Osteocyte (in vitro differentiated cells): ENCODE results near the gene CSAD. TPM values are rescaled to one million over a fixed set of nuclear protein-coding genes. Genes with fewer than 3 reads are reported as not detected.
"Not testable (repeated sequence)": the region's sequence is repeated elsewhere in the genome, so short reads cannot be mapped to it uniquely, and the experiment has no call there.

Experiments used
- DNase-seq: peaks from one replicate; pipeline ENCODE4 v3.0.0; 2021; ENCODE audit warnings: mixed read lengths; ENCODE audit not compliant: unreplicated experiment; ENCODE audit errors: extremely low spot score
- H3K27ac Mint-ChIP-seq: one replicate; pipeline ENCODE4 v1.8.0; 2021; ENCODE audit warnings: mild to moderate bottlenecking, mixed read lengths; ENCODE audit not compliant: unreplicated experiment
- H3K27me3 Mint-ChIP-seq: one replicate; pipeline ENCODE4 v1.8.0; 2021; ENCODE audit warnings: mixed read lengths; ENCODE audit not compliant: unreplicated experiment
- H3K36me3 Mint-ChIP-seq: one replicate; pipeline ENCODE4 v1.8.0; 2021; ENCODE audit warnings: mixed read lengths; ENCODE audit not compliant: unreplicated experiment
- H3K4me1 Mint-ChIP-seq: one replicate; pipeline ENCODE4 v1.8.0; 2021; ENCODE audit warnings: mixed read lengths; ENCODE audit not compliant: unreplicated experiment
- H3K4me3 Mint-ChIP-seq: one replicate; pipeline ENCODE4 v1.8.0; 2021; ENCODE audit warnings: mild to moderate bottlenecking, moderate library complexity, mixed read lengths; ENCODE audit not compliant: unreplicated experiment
- H3K9me3 Mint-ChIP-seq: one replicate; pipeline ENCODE4 v1.8.0; 2021; ENCODE audit warnings: mixed read lengths; ENCODE audit not compliant: unreplicated experiment
- total RNA-seq: library from RNA; stranded (reverse); gene quantifications from 2 replicates; pipeline ENCODE4 v1.2.1, GENCODE V29; 2021
- TF ChIP-seq, protein P1 (sequence below): fragments of 200-600 bp; sonication (generic); IDR thresholded peaks from 2 replicates; pipeline ENCODE4 v1.5.0; 2021; ENCODE audit warnings: antibody characterized with exemption, mild to moderate bottlenecking, moderate library complexity

Gene CSAD
- total RNA-seq, 1 donor from 2014 or later = 47.0 TPM

DNA sequence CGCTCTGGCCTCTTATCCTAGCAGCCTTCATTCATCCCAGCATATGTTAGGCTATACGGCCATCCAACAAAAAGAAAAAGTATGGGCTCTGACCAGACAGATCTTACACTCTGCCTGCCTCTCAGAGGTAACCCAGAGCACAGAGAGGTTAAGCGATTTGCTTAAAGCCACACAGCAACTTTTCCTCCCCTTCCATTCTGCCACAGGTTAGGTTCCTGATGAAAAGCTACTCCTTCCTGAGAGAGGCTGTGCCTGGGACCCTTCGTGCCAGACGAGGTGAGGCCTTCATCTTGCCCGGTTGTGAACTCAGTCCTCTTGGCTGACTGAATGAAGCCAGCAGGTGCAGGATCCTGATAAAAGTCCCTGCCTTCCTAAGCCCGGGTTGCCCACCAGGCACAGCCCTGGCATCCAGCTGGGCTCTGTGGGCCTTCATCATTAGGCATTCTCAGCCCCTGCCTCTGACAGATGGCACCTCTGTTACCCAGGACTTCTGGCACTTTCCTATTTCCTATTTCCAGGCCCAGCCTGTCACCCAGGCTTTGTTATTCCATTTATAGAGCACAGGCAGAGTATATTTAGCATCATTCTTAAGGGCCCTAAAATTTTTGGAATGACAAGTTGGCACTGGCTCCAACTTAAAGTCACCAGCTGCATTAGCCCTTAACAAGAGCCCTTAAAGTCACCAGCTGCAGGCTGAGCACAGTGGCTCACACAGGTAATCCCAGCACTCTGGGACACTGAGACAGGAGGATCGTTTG is 64.7 kb downstream of the CSAD start:
- Mint-ChIP-seq H3K4me3 (no peak overlapping the region), H3K27ac (no peak overlapping the region), H3K36me3 (no peaks in the 10 kb centered on the region), H3K27me3 (peaks cover 6% of the 10 kb centered on the region), H3K4me1 (no peaks in the 10 kb centered on the region), H3K9me3 (no peaks in the 10 kb centered on the region)
- TF ChIP-seq, protein P1, sequence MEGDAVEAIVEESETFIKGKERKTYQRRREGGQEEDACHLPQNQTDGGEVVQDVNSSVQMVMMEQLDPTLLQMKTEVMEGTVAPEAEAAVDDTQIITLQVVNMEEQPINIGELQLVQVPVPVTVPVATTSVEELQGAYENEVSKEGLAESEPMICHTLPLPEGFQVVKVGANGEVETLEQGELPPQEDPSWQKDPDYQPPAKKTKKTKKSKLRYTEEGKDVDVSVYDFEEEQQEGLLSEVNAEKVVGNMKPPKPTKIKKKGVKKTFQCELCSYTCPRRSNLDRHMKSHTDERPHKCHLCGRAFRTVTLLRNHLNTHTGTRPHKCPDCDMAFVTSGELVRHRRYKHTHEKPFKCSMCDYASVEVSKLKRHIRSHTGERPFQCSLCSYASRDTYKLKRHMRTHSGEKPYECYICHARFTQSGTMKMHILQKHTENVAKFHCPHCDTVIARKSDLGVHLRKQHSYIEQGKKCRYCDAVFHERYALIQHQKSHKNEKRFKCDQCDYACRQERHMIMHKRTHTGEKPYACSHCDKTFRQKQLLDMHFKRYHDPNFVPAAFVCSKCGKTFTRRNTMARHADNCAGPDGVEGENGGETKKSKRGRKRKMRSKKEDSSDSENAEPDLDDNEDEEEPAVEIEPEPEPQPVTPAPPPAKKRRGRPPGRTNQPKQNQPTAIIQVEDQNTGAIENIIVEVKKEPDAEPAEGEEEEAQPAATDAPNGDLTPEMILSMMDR = no peak
- DNase-seq = no peak

DNA sequence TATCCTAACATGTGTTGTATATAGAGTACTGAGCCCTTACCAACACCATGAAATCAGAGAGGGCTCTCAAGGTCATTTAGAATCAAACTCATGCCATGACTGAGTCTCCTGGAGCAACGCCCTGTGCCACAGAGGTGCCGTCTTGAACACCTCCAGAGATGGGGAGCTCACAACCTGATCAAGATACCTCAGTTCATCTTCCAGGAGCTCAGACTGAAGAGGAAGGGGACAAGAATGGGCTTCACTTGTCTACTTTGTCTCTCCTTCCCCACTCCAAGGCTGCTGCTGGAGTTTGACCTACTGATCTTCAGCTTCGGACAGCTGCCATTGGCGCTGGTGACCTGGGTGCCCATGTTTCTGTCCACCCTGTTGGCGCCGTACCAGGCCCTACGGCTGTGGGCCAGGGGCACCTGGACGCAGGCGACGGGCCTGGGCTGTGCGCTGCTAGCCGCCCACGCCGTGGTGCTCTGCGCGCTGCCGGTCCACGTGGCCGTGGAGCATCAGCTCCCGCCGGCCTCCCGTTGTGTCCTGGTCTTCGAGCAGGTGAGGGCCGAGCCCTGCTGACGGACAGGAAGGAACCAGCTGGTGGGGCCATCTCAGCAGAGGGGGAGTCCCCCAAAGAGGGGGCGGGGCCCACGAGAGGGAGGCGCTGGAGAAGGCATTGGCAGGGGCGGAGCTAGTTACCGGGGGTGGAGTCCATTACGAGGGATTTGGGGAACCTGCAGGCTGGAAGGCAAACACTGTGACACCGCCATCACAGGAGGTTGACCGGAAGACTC is 65.4 kb downstream of the CSAD start:
- no peak for DNase-seq
- Mint-ChIP-seq H3K27ac (no peak overlapping the region), H3K36me3 (no peaks in the 10 kb centered on the region), H3K27me3 (peaks cover 6% of the 10 kb centered on the region), H3K4me3 (no peak overlapping the region), H3K9me3 (no peaks in the 10 kb centered on the region), H3K4me1 (no peaks in the 10 kb centered on the region)
- TF ChIP-seq, protein P1 = no peak

- no peak overlapping the region for H3K27ac Mint-ChIP-seq
- peaks cover 8% of the 10 kb centered on the region for H3K27me3 Mint-ChIP-seq
- TF ChIP-seq, protein P1 = no peak
- H3K36me3 Mint-ChIP-seq = no peaks in the 10 kb centered on the region
- H3K4me1 Mint-ChIP-seq = no peaks in the 10 kb centered on the region
- H3K9me3 Mint-ChIP-seq = no peaks in the 10 kb centered on the region
- DNase-seq = no peak
- H3K4me3 Mint-ChIP-seq = no peak overlapping the region
Observed at GRCh38 chr12:53113951-53114350, 66.8 kb downstream of the CSAD start.

DNA sequence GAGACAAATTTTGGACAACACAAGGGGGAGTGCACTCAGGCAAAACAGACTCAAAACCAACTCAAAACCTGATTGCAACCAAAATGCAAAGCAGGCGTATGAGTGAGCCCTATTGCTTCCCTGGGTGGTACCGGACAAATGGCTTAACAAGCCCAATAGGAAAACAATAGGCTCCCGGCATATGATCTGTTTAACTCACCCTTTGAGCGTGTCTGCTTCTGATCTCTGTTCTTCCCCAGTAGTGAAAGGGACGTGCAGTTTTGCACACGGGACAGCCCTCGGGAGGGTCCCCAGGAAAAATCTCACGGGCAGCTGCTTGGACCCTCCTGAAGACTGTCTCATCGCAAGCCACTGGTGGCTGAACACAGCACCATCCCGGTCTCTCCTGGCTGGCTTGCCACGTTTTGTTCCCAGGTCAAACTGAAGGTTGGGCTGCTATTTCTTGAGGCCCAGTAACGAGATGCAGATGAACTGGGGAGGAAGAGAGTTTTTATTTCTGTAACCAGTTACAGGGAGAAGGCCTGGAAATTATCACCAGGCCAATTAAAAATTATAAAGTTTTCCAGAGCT is 67.5 kb downstream of the CSAD start:
- H3K9me3 Mint-ChIP-seq = no peaks in the 10 kb centered on the region

DNA sequence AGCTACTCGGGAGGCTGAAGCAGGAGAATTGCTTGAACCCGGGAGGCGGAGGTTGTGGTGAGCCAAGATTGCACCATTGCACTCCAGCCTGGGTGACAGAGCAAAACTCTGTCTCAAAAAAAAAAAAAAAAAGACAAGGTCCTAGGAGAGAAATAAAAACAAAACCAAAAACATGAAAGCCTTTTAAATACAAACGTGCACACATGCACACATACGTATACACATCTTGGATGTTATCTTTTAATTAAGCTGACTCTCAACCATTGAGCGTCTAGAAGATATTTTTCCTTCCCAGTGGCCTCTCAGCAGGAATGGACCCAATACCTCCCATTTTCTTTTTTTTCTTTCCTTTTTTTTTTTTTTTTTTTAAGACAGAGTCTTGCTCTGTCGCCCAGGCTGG is 68.3 kb downstream of the CSAD start:
- H3K27ac Mint-ChIP-seq, H3K4me1 Mint-ChIP-seq, H3K4me3 Mint-ChIP-seq, DNase-seq, H3K27me3 Mint-ChIP-seq, H3K9me3 Mint-ChIP-seq, H3K36me3 Mint-ChIP-seq: not testable (repeated sequence)

More for the DNA sequence above, 67.5 kb downstream of the CSAD start:
- Mint-ChIP-seq H3K36me3 (no peaks in the 10 kb centered on the region), H3K4me1 (no peaks in the 10 kb centered on the region), H3K4me3 (no peak overlapping the region), H3K27me3 (peaks cover 8% of the 10 kb centered on the region), H3K27ac (no peak overlapping the region)
- TF ChIP-seq, protein P1 = no peak
- no peak for DNase-seq

Other genes starting within 250 kb of the CSAD start
- gene KRT18, start 231.8 kb downstream of the CSAD start, total RNA-seq = 69.2 and 72.5 TPM in 2 replicates
- 516 and 555 TPM in 2 replicates for gene EIF4B, start 174.5 kb downstream of the CSAD start, total RNA-seq
- 107 and 116 TPM in 2 replicates for gene TNS2, start 130.9 kb downstream of the CSAD start, total RNA-seq
- gene SPRYD3, start 101.5 kb downstream of the CSAD start, total RNA-seq = 28.3 and 29.0 TPM in 2 replicates
- gene IGFBP6, start 83.3 kb downstream of the CSAD start, total RNA-seq = 18.8 and 22.3 TPM in 2 replicates
- not detected in 2 replicates for gene SOAT2, start 77.4 kb downstream of the CSAD start, total RNA-seq
- gene ZNF740, start 203 bp downstream of the CSAD start, total RNA-seq = 39.6 and 55.4 TPM in 2 replicates
- gene ITGB7, start 26.3 kb upstream of the CSAD start, total RNA-seq = 0.83 TPM in 1 of 2 replicates, not detected in the other
- gene RARG, start 51.3 kb upstream of the CSAD start, total RNA-seq = 31.6 and 34.9 TPM in 2 replicates
- gene ESPL1, start 87.4 kb upstream of the CSAD start, total RNA-seq = 7.6 and 8.6 TPM in 2 replicates
- gene PFDN5, start 114.6 kb upstream of the CSAD start, total RNA-seq = 394 and 396 TPM in 2 replicates
- 72.5 and 80.5 TPM in 2 replicates for gene MYG1, start 118.8 kb upstream of the CSAD start, total RNA-seq
- 66.3 and 72.8 TPM in 2 replicates for gene AAAS, start 140.7 kb upstream of the CSAD start, total RNA-seq
- not detected in 2 replicates for gene SP7, start 155.4 kb upstream of the CSAD start, total RNA-seq
- 77.0 and 83.3 TPM in 2 replicates for gene SP1, start 199.3 kb upstream of the CSAD start, total RNA-seq
- not detected in 2 replicates for gene AMHR2, start 242.9 kb upstream of the CSAD start, total RNA-seq